HL-60/S4 (cell line): Measurements from ENCODE around the gene CABP1.

Experiments used
- in situ Hi-C: fragments of 300-500 bp; cut with MboI; formaldehyde crosslinking; loops from 2 replicates; pipeline ENCODE4 v1.14.3; 2022; ENCODE audit warnings: low sequenced_read_pairs

CABP1 gene

DNA sequence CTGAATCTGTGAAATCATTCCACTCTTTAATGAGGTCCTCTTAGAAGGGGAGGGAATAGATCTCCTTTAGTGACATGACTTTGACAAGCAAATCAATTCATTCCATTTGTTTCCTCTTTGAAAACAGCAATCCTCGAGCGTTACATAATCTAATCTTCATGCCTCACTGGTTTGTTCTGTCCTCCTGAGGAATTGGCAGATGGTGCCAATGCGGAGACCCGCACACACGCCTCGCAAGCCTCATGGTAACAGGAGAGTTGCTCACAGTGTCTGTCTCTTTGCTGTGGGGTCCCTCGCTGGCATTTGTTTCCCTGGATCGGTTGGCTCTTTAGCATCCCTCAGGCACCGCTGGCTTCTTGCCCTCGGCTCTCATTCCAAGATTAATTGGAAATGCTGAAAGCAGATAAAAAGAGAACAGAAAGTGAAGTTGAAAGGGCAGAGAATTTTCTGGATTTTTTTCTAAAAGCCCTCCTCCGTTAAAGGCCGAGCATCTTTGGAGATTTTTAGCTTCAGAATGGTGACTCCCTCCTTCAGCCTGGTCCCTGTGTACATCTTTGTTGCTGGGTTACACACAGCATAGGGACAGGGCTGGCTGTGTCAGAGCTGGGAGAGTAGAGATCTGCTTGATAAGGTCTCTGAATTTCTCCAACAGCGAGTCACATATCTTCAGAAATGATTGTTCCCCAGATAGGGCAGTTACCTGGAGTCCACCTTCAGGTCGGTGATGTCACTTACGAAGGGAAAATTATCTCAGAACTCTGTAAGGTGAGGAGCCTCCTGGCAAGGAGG lies 10.1 kb upstream of the CABP1 start:
- in situ Hi-C loops, result no loop called here

GRCh38 chr12:120631097-120631496 lies 9.3 kb upstream of the CABP1 start:
- in situ Hi-C loops, result no loop called here

DNA sequence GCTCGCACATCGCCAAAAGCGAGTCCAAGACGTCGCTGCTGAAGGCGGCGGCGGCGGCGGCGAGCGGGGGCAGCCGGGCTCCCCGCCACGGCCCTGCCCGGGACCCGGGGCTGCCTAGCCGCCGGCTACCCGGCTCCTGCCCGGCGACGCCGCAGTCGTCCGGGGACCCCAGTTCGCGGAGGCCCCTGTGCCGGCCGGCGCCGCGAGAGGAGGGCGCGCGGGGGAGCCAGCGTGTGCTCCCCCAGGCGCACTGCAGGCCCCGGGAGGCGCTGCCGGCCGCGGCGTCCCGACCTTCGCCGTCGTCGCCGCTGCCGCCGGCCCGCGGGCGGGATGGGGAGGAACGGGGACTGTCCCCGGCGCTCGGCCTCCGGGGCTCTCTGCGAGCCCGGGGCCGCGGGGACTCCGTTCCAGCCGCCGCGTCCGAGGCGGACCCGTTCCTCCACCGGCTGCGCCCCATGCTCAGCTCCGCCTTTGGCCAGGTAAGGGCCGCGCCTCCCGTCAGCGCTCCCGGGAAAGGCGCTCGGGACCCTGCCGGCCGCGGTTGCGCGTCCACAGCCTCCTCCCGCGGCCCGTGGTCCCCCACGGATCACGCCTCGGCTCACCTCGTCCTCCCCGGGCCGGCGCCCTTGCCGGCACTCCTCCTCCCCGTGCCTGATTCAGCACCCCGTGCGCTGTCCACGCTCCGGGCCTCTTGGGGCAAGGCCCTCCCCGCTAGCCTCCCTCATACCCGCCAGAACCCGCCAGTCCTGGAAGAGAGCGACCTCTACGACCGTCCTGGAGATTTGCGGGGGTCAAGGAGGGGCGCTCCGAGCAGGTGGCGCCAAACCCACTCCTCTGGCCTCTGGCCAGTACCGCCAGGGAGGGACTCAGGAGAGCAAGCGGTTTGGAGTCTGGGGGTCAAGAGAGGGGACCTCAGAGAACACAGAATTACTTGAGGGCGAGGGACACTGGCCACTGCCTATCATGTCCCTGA lies 721 bp downstream of the CABP1 start:
- in situ Hi-C loops, result no loop called here

DNA sequence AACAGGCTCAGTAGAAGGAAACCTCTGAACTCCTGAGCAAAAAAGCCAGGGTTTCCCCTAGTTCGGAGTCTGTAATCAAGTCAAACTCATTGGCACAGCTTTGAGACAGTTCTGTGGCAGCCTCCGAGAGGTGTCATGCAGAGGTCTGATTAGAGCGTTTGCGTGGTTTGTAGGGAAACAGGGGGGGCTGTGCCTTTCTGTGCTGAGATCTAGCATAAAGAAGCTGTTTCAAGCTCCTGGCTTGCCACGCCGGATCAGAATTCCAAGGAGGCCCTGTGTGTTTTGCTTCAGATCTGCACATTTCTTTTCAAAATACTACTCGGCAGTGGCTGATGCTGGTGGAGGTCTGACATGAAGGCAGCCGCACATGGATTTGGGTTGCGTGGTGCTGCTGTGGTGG lies 1.7 kb downstream of the CABP1 start:
- in situ Hi-C loops, result no loop called here

DNA sequence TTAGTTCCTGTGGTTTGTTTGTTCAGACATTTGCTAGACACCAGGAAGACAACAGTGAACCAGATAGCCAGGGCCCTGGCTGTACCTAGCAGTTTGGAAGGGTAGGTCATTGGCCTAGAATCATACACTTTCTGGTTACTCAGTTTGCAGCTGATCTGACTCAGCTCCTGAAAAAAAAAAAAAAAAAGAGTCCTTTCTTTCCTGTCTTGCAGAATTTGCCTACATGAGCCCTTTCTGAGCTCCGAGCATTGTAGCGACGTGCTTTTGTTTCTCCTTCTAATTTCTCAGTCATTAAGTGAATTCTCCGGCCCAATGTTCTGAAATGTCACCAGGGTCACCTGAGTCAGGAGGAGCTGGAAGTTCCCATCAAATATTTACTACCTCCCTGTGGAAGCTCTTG lies 2.4 kb downstream of the CABP1 start:
- in situ Hi-C loops, result no loop called here

DNA sequence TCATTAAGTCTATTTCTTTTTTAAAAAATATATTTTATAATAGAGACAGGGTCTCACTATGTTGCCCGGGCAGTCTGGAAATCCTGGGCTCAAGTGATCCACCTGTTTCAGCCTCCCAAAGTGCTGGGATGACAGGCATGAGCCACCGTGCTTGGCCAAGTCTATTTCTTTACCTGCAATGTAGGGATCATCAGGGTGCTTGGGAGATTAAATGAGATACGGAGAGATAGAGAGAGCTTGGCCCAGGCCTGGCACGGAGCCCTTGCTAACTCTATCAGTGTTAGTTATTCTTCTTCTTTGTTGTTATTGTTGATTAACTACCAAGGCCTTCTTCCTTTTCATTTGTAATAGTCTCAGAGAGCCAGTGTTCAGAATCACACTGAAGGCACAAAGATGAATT lies 3.1 kb downstream of the CABP1 start:
- in situ Hi-C loops, result no loop called here

DNA sequence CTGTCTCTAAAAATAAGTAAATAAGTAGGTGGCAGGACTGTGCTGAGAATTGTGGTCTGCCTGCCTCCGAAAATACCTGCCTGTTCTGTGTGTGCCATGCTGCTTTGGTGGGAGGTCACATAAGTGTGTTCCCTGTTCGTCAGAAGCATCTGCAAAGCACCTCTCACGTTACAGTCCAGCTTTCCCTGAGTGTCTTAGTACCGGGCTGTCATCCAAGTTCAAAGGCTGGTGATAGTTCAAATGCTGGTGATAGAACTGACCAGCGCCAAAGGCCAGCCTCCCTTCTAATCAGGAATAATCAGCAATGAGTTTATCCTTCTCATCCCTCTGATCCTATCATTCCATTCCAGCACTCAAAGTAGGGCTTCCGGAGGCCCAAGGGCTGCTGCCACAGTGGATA lies 5.6 kb downstream of the CABP1 start:
- in situ Hi-C loops, result no loop called here

GRCh38 chr12:120647375-120647755 lies 6.9 kb downstream of the CABP1 start:
- in situ Hi-C loops, result no loop called here

DNA sequence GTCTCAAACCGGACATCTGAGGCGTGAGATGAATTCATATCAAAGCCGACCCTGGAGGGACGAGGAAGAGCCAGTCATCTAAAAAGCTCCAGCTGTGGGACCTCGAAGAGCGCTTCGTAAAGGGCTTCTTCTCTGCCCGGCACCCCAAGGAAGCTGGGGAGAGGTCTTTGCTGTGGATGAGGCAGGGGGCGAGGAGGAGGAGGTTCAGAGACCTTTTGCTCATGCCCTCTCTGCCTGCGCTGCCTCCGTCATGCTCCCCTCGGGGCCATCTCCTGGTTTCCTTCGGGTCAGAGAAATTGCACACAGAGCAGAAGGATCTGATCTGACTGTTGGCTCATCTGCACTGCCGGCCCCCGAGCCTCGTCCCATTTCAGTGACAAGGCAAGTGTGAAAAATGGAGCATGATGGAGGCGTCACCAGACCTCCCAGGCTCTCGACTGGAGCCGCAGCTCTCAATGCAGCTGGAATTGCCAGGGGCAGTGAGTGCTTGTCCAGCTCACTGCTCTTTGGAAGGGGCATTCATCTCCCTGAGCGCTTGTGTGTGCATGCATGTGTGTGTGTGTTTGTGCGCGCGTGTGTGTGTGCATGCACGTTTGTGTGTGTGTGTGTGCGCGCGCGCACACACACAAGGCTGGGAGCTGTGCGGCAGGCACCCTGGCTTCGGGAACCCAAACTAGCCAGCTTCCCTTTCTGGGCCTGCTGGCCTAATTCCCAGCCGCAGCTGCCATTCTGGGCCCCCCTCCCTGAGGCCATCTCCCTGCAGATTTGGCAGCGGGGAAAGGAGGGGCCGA lies 9.2 kb downstream of the CABP1 start:
- in situ Hi-C loops, result loop anchor here (5.0 kb wide), 1 partner anchor 63 kb away; the partner anchor contains the start of gene UNC119B

DNA sequence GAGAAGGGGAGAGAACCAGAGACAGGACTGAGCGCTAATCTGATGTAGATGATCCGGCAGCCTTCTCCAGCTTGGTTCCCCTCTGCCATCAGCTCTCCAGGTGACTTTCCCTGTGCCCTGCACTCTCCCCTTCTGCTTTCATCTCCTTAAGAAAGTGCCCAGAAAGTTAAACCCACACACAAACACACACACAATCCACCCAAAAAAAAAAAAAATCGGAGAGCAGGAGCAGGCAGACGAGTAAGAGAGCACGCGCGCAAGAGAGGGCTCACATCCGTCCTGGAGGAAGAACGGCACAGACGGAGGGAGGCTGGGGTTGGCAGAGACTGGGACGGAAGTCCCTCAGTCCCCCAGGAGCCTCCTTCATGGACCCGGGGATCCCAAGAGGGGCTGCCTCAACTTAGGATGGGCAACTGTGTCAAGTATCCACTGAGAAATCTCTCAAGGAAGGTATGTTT lies 9.8 kb downstream of the CABP1 start:
- in situ Hi-C loops, result loop anchor here (5.0 kb wide), 1 partner anchor 62 kb away; the partner anchor contains the start of gene UNC119B

- in situ Hi-C loops, result loop anchor here (5.0 kb wide), 1 partner anchor 60 kb away; the partner anchor contains the start of gene UNC119B
These were observed 11.4 kb downstream of the CABP1 start for GRCh38 chr12:120651821-120652220.

GRCh38 chr12:120652656-120653435 lies 12.4 kb downstream of the CABP1 start:
- in situ Hi-C loops, result loop anchor here (5.0 kb wide), 1 partner anchor 59 kb away; the partner anchor contains the start of gene UNC119B

- in situ Hi-C loops, result loop anchor here (5.0 kb wide), 1 partner anchor 59 kb away; the partner anchor contains the start of gene UNC119B
These were observed 13.2 kb downstream of the CABP1 start for GRCh38 chr12:120653611-120654010.

DNA sequence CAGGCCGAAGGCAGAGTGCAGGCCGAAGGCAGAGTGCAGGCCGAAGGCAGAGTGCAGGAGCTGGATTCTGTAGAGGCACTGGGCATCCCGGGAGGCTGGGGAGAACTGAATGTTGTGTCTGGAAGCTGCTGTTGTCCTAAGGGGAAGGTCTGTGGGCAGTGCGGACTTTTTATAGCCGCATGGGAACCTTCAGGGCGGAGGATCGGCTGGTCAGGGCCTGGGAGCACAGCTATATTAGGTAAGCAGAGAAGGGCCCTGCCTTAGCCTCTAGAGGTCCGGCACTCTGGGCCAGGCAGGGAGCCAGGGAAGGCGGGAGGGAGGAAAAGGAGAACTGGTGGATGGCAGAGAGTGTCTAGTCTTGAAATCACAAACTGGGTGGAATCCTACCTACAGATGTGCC lies 14.2 kb downstream of the CABP1 start:
- in situ Hi-C loops, result loop anchor here (5.0 kb wide), 1 partner anchor 58 kb away; the partner anchor contains the start of gene UNC119B

DNA sequence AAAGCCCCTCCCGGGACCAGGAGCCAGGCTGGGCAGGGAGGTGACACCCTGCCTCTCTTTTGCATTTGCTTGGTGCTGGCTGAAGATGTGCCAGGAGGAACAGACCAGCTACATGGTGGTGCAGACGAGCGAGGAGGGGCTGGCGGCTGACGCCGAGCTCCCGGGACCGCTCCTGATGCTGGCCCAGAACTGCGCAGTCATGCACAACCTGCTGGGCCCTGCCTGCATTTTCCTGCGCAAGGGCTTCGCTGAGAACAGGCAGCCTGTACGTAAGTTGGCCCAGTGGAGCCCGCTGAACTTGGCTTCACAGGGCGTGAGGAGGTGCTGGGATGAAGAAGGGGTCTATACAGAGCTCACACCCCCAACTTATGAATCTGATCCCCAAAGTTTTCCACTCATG lies 15.6 kb downstream of the CABP1 start:
- in situ Hi-C loops, result no loop called here

- in situ Hi-C loops, result no loop called here
These were observed 18.1 kb downstream of the CABP1 start for GRCh38 chr12:120658286-120659150.

GRCh38 chr12:120659151-120659525 lies 18.7 kb downstream of the CABP1 start:
- in situ Hi-C loops, result no loop called here

DNA sequence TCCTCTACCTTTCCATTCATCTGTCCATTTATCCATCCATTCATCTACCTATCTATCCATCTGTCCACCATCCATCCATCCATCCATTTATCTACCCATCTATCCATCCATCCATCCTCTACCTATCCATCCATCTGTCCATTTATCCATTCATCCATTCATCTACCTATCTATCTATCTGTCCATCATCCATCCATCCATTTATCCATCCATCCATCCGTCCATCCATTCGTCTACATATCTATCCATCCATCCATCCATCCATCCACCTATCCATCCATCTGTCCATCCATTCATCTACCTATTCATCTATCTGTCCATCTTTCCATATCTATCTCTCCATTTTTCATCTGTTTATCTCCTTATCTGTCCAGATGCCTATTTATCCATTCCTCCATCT lies 21.0 kb downstream of the CABP1 start:
- in situ Hi-C loops, result no loop called here

DNA sequence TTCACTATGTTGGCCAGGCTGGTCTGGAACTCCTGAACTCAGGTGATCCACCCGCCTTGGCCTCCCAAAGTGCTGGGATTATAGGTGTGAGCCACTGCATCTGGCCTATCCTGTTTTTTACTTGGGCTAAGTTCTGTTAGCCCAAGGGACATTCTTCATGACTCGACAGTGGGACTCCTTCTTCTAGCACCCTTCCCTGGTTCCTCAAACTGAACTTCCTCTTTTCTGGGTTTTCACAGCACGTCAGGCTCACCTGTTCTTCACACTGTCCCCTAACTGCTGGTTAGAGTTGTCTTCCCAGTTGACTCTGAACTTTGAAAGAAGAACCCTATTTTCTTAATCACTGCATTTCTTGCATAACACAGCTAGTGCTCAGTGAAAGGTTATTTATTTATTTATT lies 22.5 kb downstream of the CABP1 start:
- in situ Hi-C loops, result no loop called here
